ENCODE data around the gene GNAI3.

GRCh38 chr1:109578947-109579443 lies 30.6 kb downstream of the GNAI3 start:
- TF ChIP-seq POLR2A (IDR thresholded peaks at IDR 0.05; ENCODE audit: low read depth) (no peak), CTCF (IDR thresholded peaks at IDR 0.05) (no peak)

Data from esophagus muscularis mucosa (tissue), 3 donors.